ENCODE data around the gene DNAJC22. TPM values are rescaled to one million over a fixed set of nuclear protein-coding genes. Genes with fewer than 3 reads are reported as not detected.

Gene DNAJC22
- total RNA-seq, 4 donors from 2014 or later: 0.17 to 0.34 (median 0.26) TPM; not detected in 1

DNA sequence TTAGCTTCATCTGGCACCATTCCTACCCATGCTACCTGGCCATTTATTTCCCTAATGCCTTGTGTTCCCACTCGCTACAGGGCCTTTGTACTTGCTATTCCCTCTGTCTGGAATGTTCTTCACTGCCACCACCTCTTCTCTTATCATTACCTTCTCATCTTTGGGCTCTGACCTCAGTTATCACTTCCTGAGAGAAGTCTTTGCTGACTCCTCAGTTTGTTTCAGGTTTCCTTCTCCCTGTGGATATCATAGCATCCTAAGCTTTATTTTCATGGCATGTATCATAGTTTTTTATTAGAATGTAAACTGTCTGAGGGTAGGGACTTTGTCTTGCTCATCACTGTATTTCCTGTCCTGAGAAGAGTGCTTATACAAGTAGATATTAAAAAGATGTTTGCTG, 50.3 kb downstream of the DNAJC22 start:
- Histone ChIP-seq H3K4me1 (no peaks in the 10 kb centered on the region), H3K27me3 (no peaks in the 10 kb centered on the region), H3K4me3 (no peak overlapping the region), H3K9me3 (no peaks in the 10 kb centered on the region), H3K27ac (replicated peaks in 1 of 4) (no peak overlapping the region), H3K36me3 (no peaks in the 10 kb centered on the region)
- WGBS: 100% methylated on average over 1 of the region's 1 CpG
- TF ChIP-seq CTCF (IDR thresholded peaks at IDR 0.05): no peak
- TF ChIP-seq POLR2A (IDR thresholded peaks at IDR 0.05; ENCODE audit: low read depth): no peak
- no peak for TF ChIP-seq POLR2AphosphoS5 (IDR thresholded peaks at IDR 0.05)
- TF ChIP-seq EP300 (IDR thresholded peaks at IDR 0.05): no peak
- DNase-seq (ENCODE audit: extremely low spot score): no peak
- intact Hi-C loops (cut with DNase I): no loop called here

- no peak for TF ChIP-seq EP300 (IDR thresholded peaks at IDR 0.05)
- no peak for TF ChIP-seq POLR2AphosphoS5 (IDR thresholded peaks at IDR 0.05)
- no peak for TF ChIP-seq POLR2A (IDR thresholded peaks at IDR 0.05; ENCODE audit: low read depth)
- Histone ChIP-seq H3K27ac (replicated peaks in 1 of 4) (no peak overlapping the region), H3K9me3 (no peaks in the 10 kb centered on the region), H3K27me3 (no peaks in the 10 kb centered on the region), H3K4me1 (no peaks in the 10 kb centered on the region), H3K36me3 (no peaks in the 10 kb centered on the region), H3K4me3 (no peak overlapping the region)
- DNase-seq (ENCODE audit: extremely low spot score): no peak
- WGBS: 86% methylated on average over 1 of the region's 1 CpG
- intact Hi-C loops (cut with DNase I): no loop called here
These were observed 53.6 kb downstream of the DNAJC22 start for GRCh38 chr12:49400304-49400703.

Other genes with a start within 250 kb of the DNAJC22 start
- gene LMBR1L, start 236.0 kb upstream of the DNAJC22 start, total RNA-seq: 10 to 100 TPM; 24.7 to 54.0 (median 34.3) TPM
- 1,000 to 10,000 TPM in 1 of 4 donors, 100 to 1,000 TPM in 3; 739 to 1,057 (median 846) TPM for gene TUBA1B, start 215.5 kb upstream of the DNAJC22 start, total RNA-seq
- 1,000 to 10,000 TPM in 2 of 4 donors, 100 to 1,000 TPM in 2; 534 to 1,110 (median 887) TPM for gene TUBA1A, start 157.8 kb upstream of the DNAJC22 start, total RNA-seq
- gene TUBA1C, start 81.8 kb upstream of the DNAJC22 start, total RNA-seq: 100 to 1,000 TPM; 129 to 190 (median 167) TPM
- 10 to 100 TPM in 3 of 4 donors, 1 to 10 TPM in 1; 9.9 to 24.5 (median 10.4) TPM for gene PRPH, start 51.7 kb upstream of the DNAJC22 start, total RNA-seq
- under 1 TPM in 2 of 4 donors, not detected in 2; 0.26 to 0.80 TPM for gene TROAP, start 23.6 kb upstream of the DNAJC22 start, total RNA-seq
- gene C1QL4, start 9.7 kb upstream of the DNAJC22 start, total RNA-seq: not detected
- gene SPATS2, start 20.6 kb downstream of the DNAJC22 start, total RNA-seq: 10 to 100 TPM in 3 of 4 donors, 1 to 10 TPM in 1; 9.5 to 16.6 (median 11.5) TPM
- gene KCNH3, start 192.1 kb downstream of the DNAJC22 start, total RNA-seq: under 1 TPM in 3 of 4 donors, not detected in 1; 0.34 to 0.66 (median 0.65) TPM
- 10 to 100 TPM; 43.7 to 71.9 (median 56.4) TPM for gene MCRS1, start 221.3 kb downstream of the DNAJC22 start, total RNA-seq